Hepatocyte (in vitro differentiated cells): ENCODE results near the gene AP3D1. TPM values are rescaled to one million over a fixed set of nuclear protein-coding genes. Genes with fewer than 3 reads are reported as not detected.

ENCODE experiments used
- DNase-seq: peaks from one replicate; pipeline ENCODE4 v3.0.0-alpha.2; 2016; ENCODE audit warnings: low spot score
- H2AFZ ChIP-seq: fragments of 200-600 bp; sonication (generic); 2 replicates; pipeline ENCODE4 v1.6.0; 2016; ENCODE audit warnings: antibody characterized with exemption, mild to moderate bottlenecking
- H3K27ac ChIP-seq: fragments of 200-600 bp; sonication (generic); 2 replicates; pipeline ENCODE4 v1.5.1; 2016; ENCODE audit warnings: mild to moderate bottlenecking
- H3K27me3 ChIP-seq: fragments of 200-600 bp; sonication (generic); 2 replicates; pipeline ENCODE4 v1.6.1; 2016
- H3K36me3 ChIP-seq: fragments of 200-600 bp; sonication (generic); replicated peaks from 2 replicates; pipeline ENCODE4 v1.5.1; 2016; ENCODE audit warnings: low read depth; ENCODE audit not compliant: insufficient read depth
- H3K4me1 ChIP-seq: fragments of 200-600 bp; sonication (generic); 2 replicates; pipeline ENCODE4 v1.5.1; 2016; ENCODE audit warnings: mild to moderate bottlenecking, moderate library complexity; ENCODE audit not compliant: insufficient read depth
- H3K4me2 ChIP-seq: fragments of 200-600 bp; sonication (generic); 2 replicates; pipeline ENCODE4 v1.6.0; 2016
- H3K4me3 ChIP-seq: fragments of 200-600 bp; sonication (generic); 2 replicates; pipeline ENCODE4 v1.5.1; 2016; ENCODE audit warnings: mild to moderate bottlenecking
- H3K79me2 ChIP-seq: fragments of 200-600 bp; sonication (generic); 2 replicates; pipeline ENCODE4 v1.6.0; 2017; ENCODE audit warnings: mild to moderate bottlenecking
- H3K9me2 ChIP-seq: fragments of 200-600 bp; sonication (generic); replicated peaks from 2 replicates; pipeline ENCODE4 v1.6.0; 2017; ENCODE audit warnings: mild to moderate bottlenecking; ENCODE audit not compliant: insufficient read depth
- H3K9me3 ChIP-seq: fragments of 200-600 bp; sonication (generic); 2 replicates; pipeline ENCODE4 v1.5.1; 2016; ENCODE audit warnings: low read depth, mild to moderate bottlenecking
- H4K20me1 ChIP-seq: fragments of 200-600 bp; sonication (generic); 2 replicates; pipeline ENCODE4 v1.6.0; 2016; ENCODE audit warnings: mild to moderate bottlenecking; ENCODE audit not compliant: insufficient read depth, poor library complexity, severe bottlenecking
- CTCF ChIP-seq: fragments of 200-600 bp; sonication (generic); IDR thresholded peaks from 2 replicates; pipeline ENCODE4 v1.5.1; 2016; ENCODE audit warnings: antibody characterized with exemption, mild to moderate bottlenecking; ENCODE audit not compliant: poor library complexity
- EZH2 ChIP-seq: fragments of 200-600 bp; sonication (generic); IDR thresholded peaks from 2 replicates; pipeline ENCODE4 v1.6.1; 2016; ENCODE audit warnings: antibody characterized with exemption, mild to moderate bottlenecking, borderline replicate concordance
- EZH2phosphoT487 ChIP-seq: fragments of 200-600 bp; sonication (generic); IDR thresholded peaks from one replicate; pipeline ENCODE4 v1.6.1; 2018; ENCODE audit warnings: antibody characterized with exemption, mild to moderate bottlenecking, low read depth, moderate library complexity; ENCODE audit not compliant: unreplicated experiment, severe bottlenecking
- WGBS: methylation state at CpG from one replicate; pipeline ENCODE4 v1.1.6; 2016; ENCODE audit warnings: low lambda C conversion rate; ENCODE audit errors: missing lambda C conversion rate; 5-methylcytosine and 5-hydroxymethylcytosine counted together
- polyA plus RNA-seq: library from polyadenylated mRNA; unstranded; fragments of >200 nt; fragmentation: Nextera tagmentation; extraction: Ambion mirVana; gene quantifications from 2 replicates; pipeline ENCODE4 v1.2.1, GENCODE V29; 2016
- total RNA-seq: library from RNA; depleted of rRNA; stranded (reverse); fragments of >200 nt; gene quantifications from 2 replicates; pipeline ENCODE4 v1.2.3, GENCODE V29; 2014

Gene AP3D1
- total and polyA plus RNA-seq, 2 experiments from 2014 or later = 102 to 108 TPM

DNA sequence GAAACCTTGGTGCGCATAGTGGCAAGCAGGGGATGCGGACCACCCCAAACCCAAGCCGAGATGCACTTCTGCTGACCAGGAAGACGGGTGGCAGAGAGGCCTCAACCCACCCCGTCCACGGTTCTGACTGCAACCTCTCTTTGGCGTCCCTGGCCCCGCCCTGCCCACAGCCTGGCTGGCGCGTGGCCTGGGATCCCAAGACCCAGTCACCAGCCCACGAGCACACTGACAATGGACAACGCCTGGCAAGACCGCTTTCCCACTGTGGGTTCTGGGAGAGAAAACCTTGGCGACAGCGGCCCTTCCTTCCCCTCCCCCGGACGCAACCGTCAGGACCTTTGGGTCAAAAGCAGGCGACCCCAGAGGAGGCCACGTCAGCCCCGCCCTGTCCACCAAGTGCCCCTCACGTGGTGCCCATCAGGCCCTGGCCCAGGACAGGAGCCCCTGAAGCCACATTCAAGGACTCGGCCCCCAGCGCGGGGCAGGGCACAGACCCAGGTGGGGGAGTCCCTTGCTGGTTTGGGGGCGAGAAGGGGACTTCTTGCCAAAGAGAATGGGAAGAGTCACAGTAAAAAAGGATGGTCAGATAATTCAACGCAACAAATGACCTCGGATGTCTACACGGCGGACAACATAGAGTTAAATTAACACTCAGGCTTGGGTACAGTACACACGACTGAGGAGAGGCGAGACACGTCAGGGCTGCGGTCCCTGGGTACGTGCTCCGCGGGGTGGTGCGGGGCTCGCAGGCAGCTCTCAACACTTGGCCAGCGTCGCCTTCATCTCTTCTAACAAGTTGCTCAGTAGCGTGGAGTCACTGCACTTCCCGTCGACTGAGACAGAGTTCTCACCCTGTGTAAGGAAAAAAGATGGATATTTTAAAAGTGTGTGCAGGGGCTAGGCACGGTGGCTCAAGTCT, 49.7 kb downstream of the AP3D1 start:
- TF ChIP-seq CTCF = no peak
- no peak for TF ChIP-seq EZH2phosphoT487
- TF ChIP-seq EZH2 = no peak
- Histone ChIP-seq H3K79me2 (peaks cover 11% of the 10 kb centered on the region), H3K9me3 (no peaks in the 10 kb centered on the region), H3K27me3 (no peaks in the 10 kb centered on the region), H3K36me3 (no peaks in the 10 kb centered on the region), H3K4me1 (peaks cover 5% of the 10 kb centered on the region), H3K4me2 (no peak overlapping the region), H3K9me2 (no peaks in the 10 kb centered on the region), H3K27ac (no peak overlapping the region), H4K20me1 (peaks cover 18% of the 10 kb centered on the region), H3K4me3 (no peak overlapping the region), H2AFZ (no peak overlapping the region)
- no peak for DNase-seq
- 95% methylated on average over 43 of the region's 45 CpGs for WGBS

DNA sequence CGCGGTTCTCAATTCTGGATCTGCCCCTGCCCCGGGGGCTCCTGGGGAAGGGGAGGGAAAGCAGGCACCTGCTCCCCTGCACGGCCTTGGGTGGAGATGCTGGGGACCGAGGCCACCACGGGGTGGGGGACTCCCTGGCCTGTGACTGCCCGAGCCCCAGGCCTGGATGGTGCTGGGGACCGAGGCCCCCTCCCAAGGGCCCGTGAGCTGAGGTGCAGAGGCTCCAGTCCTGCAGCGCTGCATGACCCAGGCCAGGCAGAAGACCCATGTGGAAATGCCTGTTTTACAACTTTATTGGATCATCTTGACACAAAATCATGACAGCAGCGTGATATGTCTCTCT, 50.7 kb downstream of the AP3D1 start:
- H3K79me2 ChIP-seq = peaks cover 8% of the 10 kb centered on the region
- no peaks in the 10 kb centered on the region for H3K36me3 ChIP-seq
- no peaks in the 10 kb centered on the region for H3K27me3 ChIP-seq
- H3K9me2 ChIP-seq = no peaks in the 10 kb centered on the region
- H3K9me3 ChIP-seq = no peaks in the 10 kb centered on the region
- no peak for DNase-seq
- no peak overlapping the region for H3K27ac ChIP-seq
- WGBS = 95% methylated on average over 7 of the region's 11 CpGs
- peaks cover 5% of the 10 kb centered on the region for H3K4me1 ChIP-seq
- H4K20me1 ChIP-seq = peaks cover 18% of the 10 kb centered on the region
- H3K4me2 ChIP-seq = no peak overlapping the region
- no peak overlapping the region for H2AFZ ChIP-seq
- TF ChIP-seq EZH2phosphoT487 (no peak), CTCF (no peak), EZH2 (no peak)
- H3K4me3 ChIP-seq = no peak overlapping the region

GRCh38 chr19:2099937-2100718, 51.2 kb downstream of the AP3D1 start:
- Histone ChIP-seq H3K9me3 (no peaks in the 10 kb centered on the region), H3K4me3 (no peak overlapping the region), H2AFZ (no peak overlapping the region), H3K27ac (no peak overlapping the region), H3K36me3 (no peaks in the 10 kb centered on the region), H3K9me2 (no peaks in the 10 kb centered on the region), H4K20me1 (peaks cover 18% of the 10 kb centered on the region), H3K4me1 (peaks cover 9% of the 10 kb centered on the region), H3K27me3 (no peaks in the 10 kb centered on the region), H3K4me2 (no peak overlapping the region), H3K79me2 (peaks cover 12% of the 10 kb centered on the region)
- TF ChIP-seq CTCF = no peak
- TF ChIP-seq EZH2 = no peak
- TF ChIP-seq EZH2phosphoT487 = no peak
- WGBS = 95% methylated on average over 39 of the region's 39 CpGs
- no peak for DNase-seq
